OCI-LY7 (cell line): ENCODE results near the gene FUT2.

Source experiments
- CTCF ChIP-seq: fragments of 200-600 bp; sonication (generic); conservative IDR thresholded peaks from 2 replicates; pipeline ENCODE4 v1.5.1; 2014; ENCODE audit warnings: mild to moderate bottlenecking, antibody characterized with exemption, low read length, moderate library complexity, mixed read lengths
- EZH2phosphoT487 ChIP-seq: fragments of 200-600 bp; sonication (generic); IDR thresholded peaks from 2 replicates; pipeline ENCODE4 v1.6.1; 2018; ENCODE audit warnings: low read depth, borderline replicate concordance, mild to moderate bottlenecking, mixed run types, antibody characterized with exemption, low read length, moderate library complexity, mixed read lengths

- TF ChIP-seq CTCF (no peak), EZH2phosphoT487 (no peak)
These were observed 35.7 kb downstream of the FUT2 start for GRCh38 chr19:48731452-48731851.
